Smooth muscle cell (in vitro differentiated cells): Measurements from ENCODE around the gene HLA-DOA. TPM values are rescaled to one million over a fixed set of nuclear protein-coding genes. Genes with fewer than 3 reads are reported as not detected.

ENCODE experiments used
- DNase-seq: peaks from one replicate; lab custom pipeline; 2025; ENCODE audit not compliant: unreplicated experiment; lab: John Stamatoyannopoulos, UW
- H2AFZ ChIP-seq: fragments of 200-600 bp; sonication (generic); 2 replicates; pipeline ENCODE4 v1.6.0; 2016; ENCODE audit warnings: antibody characterized with exemption, low read depth, mild to moderate bottlenecking
- H3F3A ChIP-seq: fragments of 200-600 bp; sonication (generic); 2 replicates; pipeline ENCODE4 v1.6.0; 2017; ENCODE audit warnings: antibody characterized with exemption, low read depth
- H3K27ac ChIP-seq: fragments of 200-600 bp; sonication (generic); 2 replicates; pipeline ENCODE4 v1.5.1; 2016; ENCODE audit warnings: low read depth, mild to moderate bottlenecking
- H3K27me3 ChIP-seq: fragments of 200-600 bp; sonication (generic); 2 replicates; pipeline ENCODE4 v1.6.1; 2016; ENCODE audit warnings: low read depth, mild to moderate bottlenecking
- H3K36me3 ChIP-seq: fragments of 200-600 bp; sonication (generic); 2 replicates; pipeline ENCODE4 v1.5.1; 2016; ENCODE audit warnings: low read depth
- H3K4me1 ChIP-seq: fragments of 200-600 bp; sonication (generic); 2 replicates; pipeline ENCODE4 v1.5.1; 2016; ENCODE audit warnings: low read depth
- H3K4me2 ChIP-seq: fragments of 200-600 bp; sonication (generic); 2 replicates; pipeline ENCODE4 v1.6.0; 2016; ENCODE audit warnings: mild to moderate bottlenecking
- H3K4me3 ChIP-seq: fragments of 200-600 bp; sonication (generic); 2 replicates; pipeline ENCODE4 v1.5.1; 2016; ENCODE audit warnings: mild to moderate bottlenecking
- H3K79me2 ChIP-seq: fragments of 200-600 bp; sonication (generic); 2 replicates; pipeline ENCODE4 v1.6.0; 2016; ENCODE audit warnings: low read depth, mild to moderate bottlenecking
- H3K9ac ChIP-seq: fragments of 200-600 bp; sonication (generic); 2 replicates; pipeline ENCODE4 v1.6.0; 2016; ENCODE audit warnings: low read depth
- H3K9me3 ChIP-seq: fragments of 200-600 bp; sonication (generic); replicated peaks from 2 replicates; pipeline ENCODE4 v1.5.1; 2016; ENCODE audit warnings: low read depth
- H4K20me1 ChIP-seq: fragments of 200-600 bp; sonication (generic); 2 replicates; pipeline ENCODE4 v1.6.0; 2016; ENCODE audit warnings: low read depth
- WGBS: methylation state at CpG from one replicate; pipeline ENCODE4 v1.1.7; 2016; ENCODE audit warnings: low lambda C conversion rate; 5-methylcytosine and 5-hydroxymethylcytosine counted together
- polyA plus RNA-seq: library from polyadenylated mRNA; unstranded; fragments of >200 nt; fragmentation: Nextera tagmentation; extraction: Ambion mirVana; gene quantifications from 2 replicates; pipeline ENCODE4 v1.2.1, GENCODE V29; 2016
- total RNA-seq: library from RNA; depleted of rRNA; stranded (reverse); fragments of >200 nt; gene quantifications from 2 replicates; pipeline ENCODE4 v1.2.3, GENCODE V29; 2014
- TF ChIP-seq, protein P1 (sequence below): fragments of 200-600 bp; sonication (generic); IDR thresholded peaks from 2 replicates; pipeline ENCODE4 v1.5.1; 2017; ENCODE audit warnings: borderline replicate concordance, mild to moderate bottlenecking, antibody characterized with exemption; ENCODE audit not compliant: insufficient read depth, poor library complexity, severe bottlenecking

Gene HLA-DOA
- total and polyA plus RNA-seq, 2 experiments from 2014 or later, result 0.09 TPM; not detected in 1

DNA sequence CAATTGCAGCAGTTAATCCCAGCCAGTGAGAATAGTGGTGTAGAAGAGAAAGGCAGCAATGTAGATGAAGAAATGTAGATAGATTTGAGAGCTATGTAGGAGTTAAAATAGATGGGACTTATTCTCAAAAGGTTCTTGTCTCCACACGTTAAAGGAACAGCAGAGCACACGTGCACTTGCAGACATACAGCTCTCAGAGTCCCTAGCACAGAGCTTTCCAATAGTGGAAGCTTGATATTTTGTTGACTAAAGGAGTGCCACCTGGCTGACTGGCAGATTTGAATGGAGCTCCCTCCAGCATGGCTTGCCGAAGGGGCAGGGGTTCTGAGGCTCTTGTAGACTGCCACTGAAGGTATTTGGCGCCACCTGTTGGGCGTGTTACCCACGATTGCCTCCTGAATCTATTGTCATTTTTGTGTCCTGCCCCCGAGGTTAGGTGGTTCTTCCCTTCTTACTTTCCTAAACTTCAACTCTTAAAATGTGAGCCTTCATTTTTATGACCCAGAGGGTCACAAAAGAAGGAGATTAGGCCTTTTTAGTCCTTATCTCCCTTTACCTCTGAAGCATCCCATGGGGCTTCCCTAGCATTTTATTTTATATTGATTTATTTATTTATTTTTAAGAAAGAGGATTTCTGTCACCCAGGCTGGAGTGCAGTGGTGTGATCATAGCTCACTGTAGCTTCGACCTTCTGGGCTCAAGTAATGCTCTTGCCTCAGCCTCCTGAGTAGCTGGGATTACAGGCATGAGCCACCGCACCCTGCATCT lies 24.6 kb downstream of the HLA-DOA start:
- H3K79me2 ChIP-seq, result peaks cover 6% of the 10 kb centered on the region
- H3K4me3 ChIP-seq, result no peak overlapping the region
- WGBS, result 19% methylated on average over 9 of the region's 9 CpGs
- no peak overlapping the region for H3K27ac ChIP-seq
- peaks cover 47% of the 10 kb centered on the region for H4K20me1 ChIP-seq
- H3K36me3 ChIP-seq, result peaks cover 16% of the 10 kb centered on the region
- no peak overlapping the region for H3K9ac ChIP-seq
- peaks cover 38% of the 10 kb centered on the region for H3F3A ChIP-seq
- no peaks in the 10 kb centered on the region for H3K4me1 ChIP-seq
- TF ChIP-seq, protein P1, sequence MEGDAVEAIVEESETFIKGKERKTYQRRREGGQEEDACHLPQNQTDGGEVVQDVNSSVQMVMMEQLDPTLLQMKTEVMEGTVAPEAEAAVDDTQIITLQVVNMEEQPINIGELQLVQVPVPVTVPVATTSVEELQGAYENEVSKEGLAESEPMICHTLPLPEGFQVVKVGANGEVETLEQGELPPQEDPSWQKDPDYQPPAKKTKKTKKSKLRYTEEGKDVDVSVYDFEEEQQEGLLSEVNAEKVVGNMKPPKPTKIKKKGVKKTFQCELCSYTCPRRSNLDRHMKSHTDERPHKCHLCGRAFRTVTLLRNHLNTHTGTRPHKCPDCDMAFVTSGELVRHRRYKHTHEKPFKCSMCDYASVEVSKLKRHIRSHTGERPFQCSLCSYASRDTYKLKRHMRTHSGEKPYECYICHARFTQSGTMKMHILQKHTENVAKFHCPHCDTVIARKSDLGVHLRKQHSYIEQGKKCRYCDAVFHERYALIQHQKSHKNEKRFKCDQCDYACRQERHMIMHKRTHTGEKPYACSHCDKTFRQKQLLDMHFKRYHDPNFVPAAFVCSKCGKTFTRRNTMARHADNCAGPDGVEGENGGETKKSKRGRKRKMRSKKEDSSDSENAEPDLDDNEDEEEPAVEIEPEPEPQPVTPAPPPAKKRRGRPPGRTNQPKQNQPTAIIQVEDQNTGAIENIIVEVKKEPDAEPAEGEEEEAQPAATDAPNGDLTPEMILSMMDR, result peak; percentile 80
- H3K27me3 ChIP-seq, result no peaks in the 10 kb centered on the region
- no peaks in the 10 kb centered on the region for H3K9me3 ChIP-seq
- DNase-seq, result peak; percentile 30
- no peak overlapping the region for H3K4me2 ChIP-seq
- no peak overlapping the region for H2AFZ ChIP-seq

DNA sequence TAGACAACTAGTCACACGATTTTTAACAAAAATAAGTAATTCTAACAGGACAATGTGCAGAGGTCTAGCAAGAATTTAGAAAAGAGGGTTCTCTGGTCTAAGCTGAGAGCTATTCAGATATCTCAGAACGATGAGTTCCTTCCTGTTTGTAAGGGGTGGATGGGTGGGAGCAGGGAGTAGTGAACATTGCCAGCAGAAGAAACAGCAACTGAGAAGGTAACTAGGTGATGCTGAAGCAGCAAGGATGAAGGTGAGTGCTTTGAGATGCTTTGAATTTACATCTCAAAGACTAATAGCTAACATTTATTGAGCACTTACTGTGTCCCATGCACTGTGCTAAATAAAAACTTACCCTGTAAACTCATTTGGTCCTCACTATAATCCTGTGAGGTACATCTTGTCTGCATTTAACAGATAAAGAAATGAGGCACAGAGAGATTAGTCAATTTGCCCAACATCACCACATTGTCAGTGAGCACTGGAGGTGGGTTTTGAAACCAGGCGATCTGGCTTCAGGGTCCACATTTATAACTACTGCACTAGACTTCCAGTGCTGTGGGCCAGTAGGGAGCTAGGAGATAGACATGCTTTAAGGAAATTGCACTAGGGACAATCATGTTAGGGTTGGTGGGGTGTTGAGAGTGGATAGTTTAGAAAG lies 25.3 kb downstream of the HLA-DOA start:
- Histone ChIP-seq H3K9ac (no peak overlapping the region), H3K4me3 (no peak overlapping the region), H3F3A (peaks cover 45% of the 10 kb centered on the region), H3K4me2 (no peak overlapping the region), H4K20me1 (peaks cover 54% of the 10 kb centered on the region), H3K27ac (no peak overlapping the region), H2AFZ (no peak overlapping the region), H3K79me2 (peaks cover 13% of the 10 kb centered on the region), H3K36me3 (peaks cover 21% of the 10 kb centered on the region), H3K27me3 (no peaks in the 10 kb centered on the region), H3K4me1 (no peaks in the 10 kb centered on the region), H3K9me3 (no peaks in the 10 kb centered on the region)
- no peak for DNase-seq
- TF ChIP-seq, protein P1, result no peak
- WGBS, result 66% methylated on average over 3 of the region's 3 CpGs

GRCh38 chr6:32983493-32983848 lies 25.9 kb downstream of the HLA-DOA start:
- no peak for DNase-seq
- Histone ChIP-seq H3K4me3 (no peak overlapping the region), H3K9me3 (no peaks in the 10 kb centered on the region), H3K27ac (no peak overlapping the region), H3K4me1 (no peaks in the 10 kb centered on the region), H3K27me3 (no peaks in the 10 kb centered on the region), H4K20me1 (peaks cover 60% of the 10 kb centered on the region), H3F3A (peaks cover 48% of the 10 kb centered on the region), H3K36me3 (peaks cover 25% of the 10 kb centered on the region), H3K79me2 (peaks cover 17% of the 10 kb centered on the region), H3K4me2 (no peak overlapping the region), H2AFZ (no peak overlapping the region), H3K9ac (no peak overlapping the region)
- TF ChIP-seq, protein P1, result no peak
- WGBS, result 93% methylated on average over 1 of the region's 1 CpG
